ELF-1 (cell line): ENCODE measurements around the gene IDI2.

ENCODE experiments used
- DNase-seq: peaks from one replicate; pipeline ENCODE4 v3.0.0-alpha.2; 2016; ENCODE audit warnings: low read depth, low spot score

Gene IDI2

DNA sequence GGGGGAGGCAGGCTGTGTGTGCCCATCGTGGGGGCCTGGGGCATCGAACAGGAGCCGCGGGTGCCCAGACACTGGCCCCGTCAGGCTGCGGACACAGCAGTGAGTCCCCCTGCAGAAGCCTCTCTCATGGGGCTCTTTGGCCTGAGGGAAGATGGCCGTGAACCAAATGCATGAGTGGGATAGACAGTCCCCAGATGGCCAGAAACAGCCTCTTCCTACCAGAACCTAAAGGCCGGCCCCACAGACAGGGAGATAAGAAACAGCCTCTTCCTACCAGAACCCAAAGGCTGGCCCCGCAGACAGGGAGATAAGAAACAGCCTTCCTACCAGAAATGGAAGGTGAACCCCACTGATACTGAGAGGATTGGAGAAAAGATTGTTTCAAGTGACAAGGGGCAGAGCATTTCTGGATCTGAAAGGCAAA lies 16.6 kb downstream of the IDI2 start:
- no peak for DNase-seq

DNA sequence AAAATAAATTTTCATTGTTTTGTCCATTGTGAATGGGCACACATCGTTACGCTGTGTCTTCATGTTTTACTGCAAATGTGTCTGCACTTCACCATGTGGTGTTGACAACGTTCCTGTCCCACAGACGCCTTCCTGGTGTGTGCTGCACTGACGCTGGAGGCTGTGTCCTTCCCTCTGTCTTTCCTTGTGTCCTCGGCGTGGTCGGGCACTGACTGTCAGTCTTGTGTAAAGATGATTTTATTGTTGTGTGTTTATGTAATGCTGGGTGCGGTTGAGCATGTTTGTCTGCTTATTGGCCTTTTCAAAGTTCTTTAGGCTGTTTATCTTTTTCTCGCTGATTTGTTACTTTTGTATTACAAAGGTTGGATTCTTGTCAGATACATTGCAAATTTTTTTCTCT lies 18.1 kb downstream of the IDI2 start:
- DNase-seq = no peak

DNA sequence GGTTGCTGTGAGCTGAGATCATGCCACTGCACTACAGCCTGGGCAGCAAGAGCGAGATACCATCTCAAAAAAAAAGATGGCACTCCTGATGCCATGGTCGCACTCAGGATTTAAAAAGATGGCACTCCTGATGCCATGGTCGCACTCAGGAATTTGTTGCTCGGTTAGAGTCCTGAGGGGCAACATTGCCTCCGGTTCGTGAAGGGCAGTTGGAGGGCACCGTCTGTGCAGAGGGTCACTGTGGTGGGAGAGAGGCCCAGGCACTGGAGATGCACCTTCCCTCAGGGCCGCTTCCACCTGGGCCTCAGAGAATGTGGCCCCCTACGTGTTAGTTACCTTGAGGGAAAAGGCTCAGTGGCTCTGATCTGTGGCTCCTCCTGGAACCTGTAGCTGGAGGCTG lies 19.1 kb downstream of the IDI2 start:
- no peak for DNase-seq

DNA sequence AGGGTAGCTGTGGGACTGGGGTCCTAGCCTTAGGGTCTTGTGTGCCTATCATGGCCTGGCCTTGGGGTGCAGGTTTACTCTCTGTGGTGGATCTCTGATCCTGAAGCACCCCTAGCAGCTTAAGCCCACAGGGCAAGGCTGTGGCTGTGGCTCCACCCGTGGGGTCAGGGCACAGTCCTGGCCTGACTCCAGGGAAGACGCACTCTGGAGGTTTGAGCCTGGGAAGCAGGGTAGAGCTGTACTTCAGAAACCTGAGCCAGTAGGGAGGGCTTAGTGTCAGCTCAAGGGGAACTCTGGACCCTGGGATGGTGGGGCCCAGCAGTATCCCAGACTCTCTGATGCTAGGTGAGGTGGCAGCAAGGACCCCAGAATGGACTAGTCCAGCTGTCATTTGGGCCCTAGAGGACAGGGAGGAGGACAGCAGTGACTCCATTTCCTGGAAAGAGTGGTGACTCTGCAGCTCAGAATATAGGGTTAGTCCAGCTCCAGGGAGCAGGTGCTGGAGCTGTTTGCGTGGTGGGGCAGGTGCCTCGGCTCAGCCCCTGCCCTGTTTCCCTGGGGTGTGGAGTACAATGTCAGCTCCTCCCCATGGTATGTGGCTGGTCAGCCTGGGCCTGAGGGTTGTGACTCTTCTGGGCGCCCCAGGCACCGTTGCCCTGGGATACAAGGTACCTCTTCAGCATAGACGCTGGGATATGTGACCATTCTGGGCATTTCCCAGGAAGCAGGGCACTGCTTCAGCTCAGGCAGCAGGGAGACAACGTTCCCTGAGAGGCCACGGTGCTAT lies 21.6 kb downstream of the IDI2 start:
- DNase-seq = no peak

DNA sequence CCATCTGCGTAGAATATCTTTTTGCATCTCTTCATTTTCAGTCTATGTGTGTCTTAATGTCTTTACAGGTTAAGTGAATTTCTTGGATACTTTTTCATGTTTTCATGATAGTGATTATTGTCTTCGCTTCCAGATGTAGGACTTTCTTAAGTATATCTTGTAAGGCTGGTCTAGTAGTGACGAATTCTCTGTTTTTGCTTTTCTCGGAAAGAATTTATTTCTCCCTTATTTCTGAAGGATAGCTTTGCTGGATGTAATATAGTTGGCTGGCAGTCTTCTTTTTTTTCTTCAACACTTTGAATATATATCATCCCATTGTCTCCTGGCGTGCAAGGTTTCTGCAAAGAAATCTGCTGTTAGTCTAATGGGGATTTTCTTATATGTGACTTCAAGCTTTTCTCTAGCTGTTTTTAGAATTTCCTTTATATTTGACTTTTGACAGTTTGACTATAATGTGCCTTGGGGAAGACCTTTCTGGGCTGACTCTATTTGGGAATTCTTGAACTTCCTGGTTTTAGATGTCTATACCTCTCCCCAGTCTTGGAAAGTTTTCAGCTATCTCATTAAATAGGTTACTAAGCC lies 23.1 kb downstream of the IDI2 start:
- no peak for DNase-seq

DNA sequence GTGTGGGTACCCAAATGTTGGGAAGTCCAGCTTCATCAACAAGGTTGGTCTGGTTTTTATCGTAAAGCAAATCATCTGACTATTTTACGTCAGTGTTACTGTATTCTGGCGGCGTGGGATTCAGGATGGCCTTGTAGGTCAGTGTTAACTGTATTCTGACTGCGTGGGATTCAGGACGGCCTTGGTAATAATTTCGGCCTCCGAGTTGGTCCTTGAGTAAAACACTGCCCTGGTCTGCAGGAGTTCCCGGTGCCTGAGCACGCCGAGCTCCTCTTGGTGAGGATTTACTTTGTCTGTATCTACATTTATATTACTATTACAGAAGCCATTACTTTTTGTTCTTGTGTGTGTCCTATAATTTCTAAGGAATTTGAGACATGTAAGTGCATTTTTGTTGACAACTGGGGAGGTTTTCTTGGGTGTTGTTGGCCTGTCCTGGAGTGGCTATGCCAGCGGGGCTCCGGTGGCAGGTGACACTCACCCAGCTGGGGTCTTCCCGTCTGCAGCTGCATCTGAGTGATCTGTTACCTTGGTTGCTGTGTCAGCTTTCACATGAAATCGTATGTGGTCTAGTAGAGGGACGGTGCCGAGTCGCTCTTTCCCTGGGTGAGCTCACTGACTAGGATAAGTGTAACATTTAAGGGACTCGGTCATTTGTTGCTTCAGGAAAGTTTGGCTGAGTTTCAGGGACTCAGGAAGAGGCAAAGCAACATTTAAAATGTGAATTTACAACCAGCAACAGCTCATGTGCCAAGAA lies 28.2 kb downstream of the IDI2 start:
- no peak for DNase-seq

DNA sequence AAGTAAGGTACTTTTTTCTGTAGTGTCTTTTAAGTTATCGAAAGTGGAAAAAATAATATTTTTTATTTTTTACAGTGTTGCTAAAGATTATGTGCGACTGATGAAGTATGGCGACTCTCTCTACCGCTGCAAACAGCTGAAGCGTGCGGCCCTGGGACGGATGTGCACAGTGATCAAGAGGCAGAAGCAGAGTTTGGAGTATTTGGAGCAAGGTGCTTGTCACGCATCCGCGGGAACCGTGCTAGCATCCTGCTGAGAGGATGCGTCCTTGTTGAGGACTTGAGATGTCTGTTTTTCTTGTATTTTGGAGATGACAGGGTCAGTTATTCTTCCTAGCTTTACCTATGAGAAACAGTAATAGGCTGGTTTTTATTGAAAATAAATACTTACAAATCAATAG lies 29.6 kb downstream of the IDI2 start:
- DNase-seq = no peak

DNA sequence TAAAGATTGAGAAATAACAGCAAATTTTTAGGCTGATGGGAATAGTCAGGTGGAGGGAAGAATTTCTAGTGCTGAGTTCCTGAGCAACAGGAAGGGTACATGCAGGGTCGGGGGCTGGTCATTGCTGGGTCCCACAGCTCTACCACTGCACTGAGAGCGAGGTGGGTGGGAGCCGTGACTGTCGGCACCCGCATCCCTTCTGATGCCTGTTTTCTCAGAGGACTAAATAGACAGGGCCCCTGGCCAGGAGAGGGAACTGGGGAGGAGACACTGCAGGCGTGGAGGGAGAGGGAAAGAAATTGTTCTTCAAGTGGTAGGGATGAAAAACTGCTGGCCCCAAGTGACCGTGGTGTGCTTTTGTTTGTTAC lies 30.1 kb downstream of the IDI2 start:
- no peak for DNase-seq

DNA sequence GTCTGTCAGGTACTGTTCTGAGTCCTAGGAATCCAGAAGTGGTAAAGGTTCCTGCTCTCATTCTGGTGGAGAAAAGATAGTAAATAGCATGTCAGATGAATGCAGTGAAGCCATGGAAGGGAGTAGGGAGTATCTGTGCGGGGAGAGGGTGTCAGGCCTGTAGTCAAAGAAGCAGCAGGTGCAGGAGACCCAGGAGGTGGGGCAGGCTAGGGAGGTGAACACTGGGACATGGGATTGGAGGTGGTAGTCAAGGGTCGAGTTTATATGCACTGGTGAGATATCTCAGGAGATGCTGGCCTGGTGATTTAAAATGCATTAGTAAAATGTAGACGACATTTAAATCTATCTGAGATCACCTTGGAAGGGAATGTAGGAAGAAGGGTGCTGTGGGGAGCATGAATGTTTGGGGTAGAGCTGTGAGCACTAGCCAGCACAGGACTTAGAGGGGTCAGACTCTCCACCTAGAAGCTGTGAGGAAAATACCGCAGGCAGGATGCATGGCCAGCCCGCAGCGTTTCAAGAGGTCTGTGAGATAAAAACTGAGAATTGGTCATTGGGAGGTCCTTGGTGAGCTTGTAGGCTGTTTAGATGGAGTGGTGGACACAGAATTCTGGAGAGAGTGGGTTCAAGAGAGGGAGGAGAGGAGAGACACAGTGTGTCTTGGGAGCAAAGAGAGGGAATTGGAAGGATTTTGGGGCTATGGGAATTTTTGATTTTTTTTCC lies 30.7 kb downstream of the IDI2 start:
- DNase-seq = no peak

DNA sequence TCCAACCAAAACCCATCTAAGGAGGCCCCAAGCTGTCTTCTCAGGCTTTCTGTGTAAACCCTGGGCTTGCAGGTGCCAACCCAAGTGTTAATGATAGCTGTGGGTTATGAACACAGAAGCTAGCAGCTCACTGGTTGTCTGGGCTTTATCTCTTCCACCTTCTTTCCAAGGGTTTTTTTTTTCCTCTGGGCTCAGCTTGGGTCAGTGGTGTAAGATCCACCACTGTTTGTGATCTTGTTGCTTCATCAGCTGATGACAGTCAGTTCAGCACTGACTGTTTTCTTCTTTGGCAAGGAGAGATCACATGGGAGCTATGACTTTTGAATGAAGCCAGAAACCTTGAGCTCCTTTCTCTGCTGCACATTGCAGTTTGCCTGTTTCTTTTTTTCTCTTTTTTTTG lies 32.8 kb downstream of the IDI2 start:
- no peak for DNase-seq

DNA sequence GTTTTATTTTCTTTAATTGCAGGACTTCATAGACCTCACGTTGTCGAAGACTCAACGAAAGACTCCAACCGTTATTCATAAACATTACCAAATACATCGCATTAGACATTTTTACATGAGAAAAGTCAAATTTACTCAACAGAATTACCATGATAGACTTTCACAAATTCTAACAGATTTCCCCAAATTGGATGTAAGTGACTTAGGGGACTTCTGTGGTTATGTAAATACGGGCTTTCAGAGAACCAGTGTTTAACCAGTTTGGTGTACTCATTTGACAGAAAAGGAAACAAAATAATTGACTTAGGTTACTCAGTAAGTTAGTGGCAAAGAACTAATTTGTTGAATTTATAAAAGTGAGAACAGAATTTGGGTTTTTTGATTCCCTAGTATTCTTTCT lies 33.2 kb downstream of the IDI2 start:
- DNase-seq = no peak

DNA sequence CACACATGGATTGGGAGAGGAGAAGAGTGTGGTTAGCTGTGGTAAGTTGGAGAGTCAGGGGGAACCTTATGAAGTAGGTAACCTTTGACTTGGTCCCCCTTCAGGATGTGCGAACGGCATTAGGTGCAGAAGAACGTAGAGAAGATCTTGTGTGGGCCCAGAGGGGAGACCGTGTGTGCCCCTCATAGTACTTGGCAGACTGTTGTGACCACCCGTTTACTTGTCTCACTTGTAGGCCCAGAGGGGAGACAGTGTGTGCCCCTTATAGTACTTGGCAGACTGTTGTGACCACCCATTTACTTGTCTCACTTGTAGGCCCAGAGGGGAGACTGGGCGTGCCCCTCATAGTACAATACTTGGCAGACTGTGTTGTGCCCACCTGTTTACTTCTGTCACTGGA lies 34.9 kb downstream of the IDI2 start:
- no peak for DNase-seq

DNA sequence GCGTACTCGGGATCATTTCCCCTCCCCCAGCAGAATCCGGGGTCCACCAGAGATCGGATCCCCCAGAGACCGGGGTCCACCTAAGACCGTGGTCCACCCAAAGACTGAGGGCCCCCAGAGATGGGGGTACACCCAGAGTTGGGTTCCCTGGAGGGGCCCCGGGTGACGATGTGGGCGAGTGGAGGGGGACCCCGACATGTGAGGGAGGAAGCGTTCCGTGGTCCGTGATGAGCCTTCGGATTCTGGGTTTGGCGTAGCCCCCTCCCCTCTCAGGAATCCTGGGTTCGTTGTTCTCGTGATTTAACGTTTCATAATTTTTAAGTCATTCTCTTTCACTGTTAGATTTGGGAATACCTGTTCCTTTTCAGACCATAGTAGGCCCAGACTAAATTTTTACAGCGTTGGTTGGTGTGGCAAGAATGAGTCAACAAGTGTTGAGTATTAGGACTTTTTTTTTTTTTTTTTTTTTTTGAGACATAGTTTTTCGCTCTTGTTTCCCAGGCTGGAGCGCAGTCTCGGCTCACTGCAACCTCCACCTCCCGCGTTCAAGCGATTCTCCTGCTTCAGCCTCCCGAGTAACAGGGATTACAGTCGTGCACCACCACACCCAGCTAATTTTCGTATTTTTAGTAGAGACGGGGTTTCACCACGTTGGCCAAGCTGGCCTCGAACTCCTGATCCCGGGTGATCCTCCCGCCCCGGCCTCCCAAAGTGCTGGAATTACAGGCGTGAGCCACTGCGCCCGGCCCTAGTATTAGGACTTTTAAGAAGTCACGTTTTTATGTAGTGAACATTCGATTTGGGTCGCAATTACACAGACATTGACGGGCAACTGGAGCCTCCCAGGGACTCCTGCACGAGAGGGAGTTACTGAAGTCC lies 36.8 kb downstream of the IDI2 start:
- peak; percentile 8 for DNase-seq

DNA sequence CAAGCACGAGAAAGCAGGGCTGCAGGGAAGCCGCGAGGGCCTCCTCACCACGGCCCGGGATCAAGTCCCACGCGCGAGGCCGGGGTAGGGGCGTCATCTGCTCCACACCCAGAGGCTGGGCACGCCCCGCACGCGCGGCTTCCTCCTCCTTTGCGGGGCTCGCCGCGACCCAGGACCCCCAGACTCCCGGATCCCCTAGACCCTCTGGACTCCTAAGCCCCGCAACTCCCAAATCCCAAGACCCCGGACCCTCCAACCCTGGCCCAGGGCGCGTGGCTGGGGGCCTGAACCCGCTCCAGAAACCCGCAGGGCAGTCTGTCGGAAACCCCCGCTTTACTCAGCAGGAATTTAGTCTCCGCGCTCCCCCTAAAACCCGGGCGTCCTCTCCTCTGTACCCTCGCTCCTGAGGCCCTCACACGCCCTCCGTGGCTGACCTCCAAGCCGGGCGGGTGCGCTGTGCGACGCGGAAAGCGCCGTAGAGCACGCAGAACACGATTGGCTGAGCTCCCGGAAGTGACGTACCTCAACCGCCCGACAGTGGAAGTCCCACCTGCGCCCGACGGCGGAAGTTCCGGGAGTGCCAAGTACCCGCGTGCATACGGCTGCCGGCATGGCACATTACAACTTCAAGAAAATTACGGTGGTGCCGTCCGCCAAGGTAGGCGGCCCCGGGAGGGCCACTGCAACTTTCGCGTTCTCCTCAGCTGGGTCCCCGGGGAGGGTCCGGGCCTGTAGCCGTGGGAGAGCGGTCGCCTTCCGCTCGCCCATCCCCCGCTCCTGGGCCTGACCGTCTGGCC lies 37.6 kb downstream of the IDI2 start, which contains the start of gene GTPBP4:
Gene GTPBP4, plus strand, starts transcription at position 565 of the 797 bp plus-strand sequence. Its CDS starts 46 bp downstream, at position 611.
- DNase-seq = peak; percentile 95

DNA sequence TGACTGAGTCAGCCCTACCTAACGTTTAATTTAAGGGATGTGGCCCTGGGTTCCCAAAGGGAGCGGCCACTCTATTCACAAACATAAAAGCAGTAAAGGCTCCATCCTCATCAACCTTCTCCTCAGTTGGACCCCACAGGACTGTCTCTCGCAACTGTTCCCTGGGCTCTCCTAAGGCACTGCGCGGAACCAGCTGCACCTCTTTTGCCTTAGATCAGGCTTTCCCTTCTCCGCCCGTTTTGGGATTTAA lies 38.1 kb downstream of the IDI2 start:
- no peak for DNase-seq

DNA sequence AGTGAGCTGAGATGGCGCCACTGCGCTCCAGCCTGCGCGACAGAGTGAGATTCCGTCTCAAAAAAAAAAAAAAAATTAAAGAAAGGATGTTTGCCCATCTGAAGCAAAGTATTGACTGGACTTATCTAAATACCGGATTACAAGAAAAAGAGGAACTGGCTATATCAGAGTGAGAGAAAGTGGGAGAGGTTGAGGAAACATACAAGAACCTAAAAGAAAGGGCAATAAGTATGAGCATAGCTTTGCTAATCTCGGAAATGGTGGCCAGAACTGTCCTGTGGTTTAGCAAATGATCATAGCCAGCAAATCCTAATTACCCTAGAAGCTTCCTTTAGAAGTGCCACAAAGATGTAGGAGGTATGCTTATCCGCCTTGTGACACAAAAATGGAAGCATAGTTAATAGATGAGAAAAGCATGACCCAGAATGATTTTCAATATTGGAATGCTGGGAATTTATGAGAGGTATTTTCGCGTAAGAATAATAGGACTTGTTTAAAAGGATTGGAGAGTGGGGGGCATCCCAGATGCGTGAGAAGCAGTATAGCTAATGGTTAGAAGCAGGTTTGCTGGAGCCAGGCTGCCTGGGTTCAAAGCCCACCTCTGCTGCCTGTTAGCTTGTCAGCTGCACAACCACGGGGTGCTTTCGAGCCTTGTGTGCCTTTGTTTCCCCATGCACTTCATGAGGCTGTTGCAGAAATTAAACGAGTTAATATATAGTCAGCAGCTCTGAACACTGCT lies 38.6 kb downstream of the IDI2 start:
- no peak for DNase-seq

DNA sequence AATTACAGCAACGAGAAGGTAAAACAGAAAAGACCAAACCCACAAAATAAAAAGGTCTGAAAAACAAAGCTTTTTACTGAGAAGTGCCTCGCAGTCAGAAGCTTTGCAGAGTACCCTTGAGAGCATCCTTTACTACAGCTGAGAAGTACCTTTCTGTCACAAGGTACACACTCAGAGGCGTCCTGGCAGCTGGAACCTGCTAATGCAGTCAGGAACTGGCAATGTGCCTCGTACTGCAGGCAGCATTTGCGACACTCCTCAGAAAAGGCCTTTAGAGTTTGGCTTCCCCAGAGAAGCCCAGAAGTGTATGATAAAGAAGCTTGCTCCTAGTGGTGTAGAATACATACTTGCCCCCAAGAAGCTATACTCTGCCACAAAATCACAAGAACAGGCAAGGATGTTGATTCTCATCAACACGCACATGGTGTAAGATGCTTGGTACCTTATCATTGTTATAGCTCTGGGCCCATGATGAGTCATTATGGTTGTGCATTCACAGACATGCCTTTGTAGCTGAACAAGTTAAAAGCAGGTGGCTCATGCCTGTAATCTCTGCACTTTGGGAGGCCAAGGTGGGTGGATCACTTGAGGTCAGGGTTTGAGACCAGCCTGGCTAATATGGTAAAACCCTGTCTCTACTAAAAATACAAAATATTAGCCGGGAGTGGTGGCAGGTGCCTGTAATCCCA lies 39.4 kb downstream of the IDI2 start:
- no peak for DNase-seq

DNA sequence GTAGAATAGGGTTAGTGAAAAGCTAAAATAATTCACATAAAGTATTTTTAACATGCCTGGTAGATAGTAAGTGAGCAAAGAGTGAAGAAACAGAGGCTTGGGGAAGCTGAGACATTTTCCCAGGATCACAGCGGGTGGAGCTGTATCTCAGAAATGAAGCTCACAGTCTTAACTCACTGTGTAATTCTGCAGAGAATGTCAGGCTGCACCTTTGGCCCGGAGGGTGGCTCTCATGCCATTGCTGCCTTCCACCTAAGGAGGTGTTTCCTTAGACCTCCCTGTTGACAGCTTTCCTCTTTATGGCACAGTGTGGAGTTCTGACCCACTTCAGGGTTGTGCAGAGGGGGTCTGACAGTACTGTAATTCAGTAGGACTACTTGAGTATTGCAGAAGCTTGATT lies 40.3 kb downstream of the IDI2 start:
- no peak for DNase-seq

DNA sequence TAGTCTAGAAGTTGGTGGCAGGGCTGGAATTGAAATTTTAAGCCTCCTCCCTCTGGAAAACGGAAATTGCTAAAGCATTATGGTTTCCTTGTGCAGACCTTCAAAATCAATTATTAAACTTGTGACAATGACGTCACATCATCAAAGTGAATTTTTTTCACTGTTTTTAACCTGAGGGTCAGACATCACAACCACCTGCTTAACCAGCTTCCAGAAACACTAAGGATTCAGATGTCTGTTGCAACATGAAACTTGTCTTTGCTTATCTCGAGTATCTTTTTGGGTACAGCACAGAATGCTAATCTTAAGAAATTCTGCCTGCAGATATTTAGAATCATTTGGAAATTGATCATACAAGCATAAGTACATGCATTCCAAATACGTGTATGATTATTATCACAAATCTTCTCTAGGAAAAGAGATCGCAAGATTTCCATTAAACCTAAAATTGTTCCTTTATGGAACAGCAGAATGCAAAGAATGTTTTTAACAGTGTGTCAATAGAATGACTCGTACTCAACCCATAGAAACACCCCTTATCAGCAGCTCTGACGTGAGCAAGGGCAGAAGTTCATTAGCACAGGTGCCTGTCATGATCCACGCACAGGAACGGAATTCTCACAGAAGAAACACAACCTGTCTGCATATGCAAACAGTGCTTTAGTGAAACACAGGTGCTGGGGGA lies 41.5 kb downstream of the IDI2 start:
- DNase-seq = no peak
